SK-N-SH treated with all-trans-retinoic acid at 6 μM for 48 hours (cell line): ENCODE measurements around the gene SRD5A2.

Experiments used
- BACH2 ChIP-seq: fragments of 250-450 bp; sonication (Bioruptor Pico); IDR thresholded peaks from 2 replicates; pipeline ENCODE4 v1.9.0; 2021; ENCODE audit warnings: mild to moderate bottlenecking, borderline replicate concordance
- ESRRG ChIP-seq: fragments of 250-450 bp; sonication (Bioruptor Pico); IDR thresholded peaks from 2 replicates; pipeline ENCODE4 v1.6.1; 2021; ENCODE audit warnings: mild to moderate bottlenecking
- RARB ChIP-seq: fragments of 250-450 bp; sonication (Bioruptor Pico); IDR thresholded peaks from 2 replicates; pipeline ENCODE4 v1.8.0; 2021; ENCODE audit warnings: mild to moderate bottlenecking, moderate library complexity
- ZC3H10 ChIP-seq: fragments of 250-450 bp; sonication (Bioruptor Pico); IDR thresholded peaks from 2 replicates; pipeline ENCODE4 v1.5.1; 2021; ENCODE audit warnings: mild to moderate bottlenecking, moderate library complexity
- ZFP3 ChIP-seq: fragments of 250-450 bp; sonication (Bioruptor Pico); IDR thresholded peaks from 2 replicates; pipeline ENCODE4 v1.5.0; 2020; ENCODE audit warnings: mild to moderate bottlenecking, moderate library complexity
- ZNF565 ChIP-seq: fragments of 450-650 bp; formaldehyde crosslinking; conservative IDR thresholded peaks from 2 replicates; pipeline ENCODE4 v1.5.0; 2020; ENCODE audit warnings: low read depth, mild to moderate bottlenecking, moderate library complexity
- ZNF8 ChIP-seq: fragments of 450-650 bp; formaldehyde crosslinking; IDR thresholded peaks from 2 replicates; pipeline ENCODE4 v1.5.0; 2020; ENCODE audit warnings: mild to moderate bottlenecking, moderate library complexity
- TF ChIP-seq, protein P1 (sequence below): fragments of 250-450 bp; sonication (Bioruptor Pico); IDR thresholded peaks from 2 replicates; pipeline ENCODE4 v1.5.1; 2021; ENCODE audit warnings: mild to moderate bottlenecking, moderate library complexity
- TF ChIP-seq, protein P2 (sequence below): fragments of 250-450 bp; sonication (Bioruptor Pico); IDR thresholded peaks from 2 replicates; pipeline ENCODE4 v1.8.0; 2020; ENCODE audit warnings: mild to moderate bottlenecking, moderate library complexity, borderline replicate concordance
- TF ChIP-seq, protein P3 (sequence below): fragments of 250-450 bp; sonication (Bioruptor Pico); IDR thresholded peaks from 2 replicates; pipeline ENCODE4 v1.5.1; 2020; ENCODE audit warnings: low read depth, mild to moderate bottlenecking, moderate library complexity

DNA sequence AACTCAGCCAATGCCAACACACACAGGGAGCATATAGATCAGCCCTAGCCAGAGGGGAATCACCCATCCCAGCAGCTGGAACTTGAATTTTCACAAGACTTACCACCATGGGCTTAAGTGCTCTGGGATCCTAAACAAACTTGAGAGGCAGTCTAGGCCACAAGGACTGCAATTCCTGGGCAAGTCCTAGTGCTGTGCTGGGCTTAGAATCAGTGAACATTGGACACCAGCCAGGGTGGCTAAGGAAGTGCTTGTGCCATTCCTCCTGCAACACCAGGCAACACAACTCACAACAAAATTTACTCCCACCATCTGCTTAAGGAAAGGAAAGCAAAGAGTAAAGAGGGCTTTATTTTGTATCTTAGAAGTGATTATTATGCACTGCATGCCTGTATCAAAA, 38.9 kb downstream of the SRD5A2 start:
- TF ChIP-seq ESRRG (CRISPR knock-in tag) (no peak), ZFP3 (CRISPR knock-in tag) (no peak), BACH2 (CRISPR knock-in tag) (no peak), ZNF8 (CRISPR knock-in tag) (no peak), ZNF565 (CRISPR knock-in tag) (no peak), RARB (CRISPR knock-in tag) (no peak), ZC3H10 (no peak)
- TF ChIP-seq, protein P1, sequence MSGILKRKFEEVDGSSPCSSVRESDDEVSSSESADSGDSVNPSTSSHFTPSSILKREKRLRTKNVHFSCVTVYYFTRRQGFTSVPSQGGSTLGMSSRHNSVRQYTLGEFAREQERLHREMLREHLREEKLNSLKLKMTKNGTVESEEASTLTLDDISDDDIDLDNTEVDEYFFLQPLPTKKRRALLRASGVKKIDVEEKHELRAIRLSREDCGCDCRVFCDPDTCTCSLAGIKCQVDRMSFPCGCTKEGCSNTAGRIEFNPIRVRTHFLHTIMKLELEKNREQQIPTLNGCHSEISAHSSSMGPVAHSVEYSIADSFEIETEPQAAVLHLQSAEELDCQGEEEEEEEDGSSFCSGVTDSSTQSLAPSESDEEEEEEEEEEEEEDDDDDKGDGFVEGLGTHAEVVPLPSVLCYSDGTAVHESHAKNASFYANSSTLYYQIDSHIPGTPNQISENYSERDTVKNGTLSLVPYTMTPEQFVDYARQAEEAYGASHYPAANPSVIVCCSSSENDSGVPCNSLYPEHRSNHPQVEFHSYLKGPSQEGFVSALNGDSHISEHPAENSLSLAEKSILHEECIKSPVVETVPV (CRISPR knock-in tag) = no peak
- TF ChIP-seq, protein P2, sequence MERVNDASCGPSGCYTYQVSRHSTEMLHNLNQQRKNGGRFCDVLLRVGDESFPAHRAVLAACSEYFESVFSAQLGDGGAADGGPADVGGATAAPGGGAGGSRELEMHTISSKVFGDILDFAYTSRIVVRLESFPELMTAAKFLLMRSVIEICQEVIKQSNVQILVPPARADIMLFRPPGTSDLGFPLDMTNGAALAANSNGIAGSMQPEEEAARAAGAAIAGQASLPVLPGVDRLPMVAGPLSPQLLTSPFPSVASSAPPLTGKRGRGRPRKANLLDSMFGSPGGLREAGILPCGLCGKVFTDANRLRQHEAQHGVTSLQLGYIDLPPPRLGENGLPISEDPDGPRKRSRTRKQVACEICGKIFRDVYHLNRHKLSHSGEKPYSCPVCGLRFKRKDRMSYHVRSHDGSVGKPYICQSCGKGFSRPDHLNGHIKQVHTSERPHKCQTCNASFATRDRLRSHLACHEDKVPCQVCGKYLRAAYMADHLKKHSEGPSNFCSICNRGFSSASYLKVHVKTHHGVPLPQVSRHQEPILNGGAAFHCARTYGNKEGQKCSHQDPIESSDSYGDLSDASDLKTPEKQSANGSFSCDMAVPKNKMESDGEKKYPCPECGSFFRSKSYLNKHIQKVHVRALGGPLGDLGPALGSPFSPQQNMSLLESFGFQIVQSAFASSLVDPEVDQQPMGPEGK (CRISPR knock-in tag) = no peak
- TF ChIP-seq, protein P3, sequence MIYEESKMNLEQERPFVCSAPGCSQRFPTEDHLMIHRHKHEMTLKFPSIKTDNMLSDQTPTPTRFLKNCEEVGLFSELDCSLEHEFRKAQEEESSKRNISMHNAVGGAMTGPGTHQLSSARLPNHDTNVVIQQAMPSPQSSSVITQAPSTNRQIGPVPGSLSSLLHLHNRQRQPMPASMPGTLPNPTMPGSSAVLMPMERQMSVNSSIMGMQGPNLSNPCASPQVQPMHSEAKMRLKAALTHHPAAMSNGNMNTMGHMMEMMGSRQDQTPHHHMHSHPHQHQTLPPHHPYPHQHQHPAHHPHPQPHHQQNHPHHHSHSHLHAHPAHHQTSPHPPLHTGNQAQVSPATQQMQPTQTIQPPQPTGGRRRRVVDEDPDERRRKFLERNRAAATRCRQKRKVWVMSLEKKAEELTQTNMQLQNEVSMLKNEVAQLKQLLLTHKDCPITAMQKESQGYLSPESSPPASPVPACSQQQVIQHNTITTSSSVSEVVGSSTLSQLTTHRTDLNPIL (CRISPR knock-in tag) = no peak
